ENCODE measurements around the gene ATP6V1F. TPM values are rescaled to one million over a fixed set of nuclear protein-coding genes. Genes with fewer than 3 reads are reported as not detected.

ATP6V1F gene
- total RNA-seq, 1 experiment from 2014 or later, result 115 TPM

DNA sequence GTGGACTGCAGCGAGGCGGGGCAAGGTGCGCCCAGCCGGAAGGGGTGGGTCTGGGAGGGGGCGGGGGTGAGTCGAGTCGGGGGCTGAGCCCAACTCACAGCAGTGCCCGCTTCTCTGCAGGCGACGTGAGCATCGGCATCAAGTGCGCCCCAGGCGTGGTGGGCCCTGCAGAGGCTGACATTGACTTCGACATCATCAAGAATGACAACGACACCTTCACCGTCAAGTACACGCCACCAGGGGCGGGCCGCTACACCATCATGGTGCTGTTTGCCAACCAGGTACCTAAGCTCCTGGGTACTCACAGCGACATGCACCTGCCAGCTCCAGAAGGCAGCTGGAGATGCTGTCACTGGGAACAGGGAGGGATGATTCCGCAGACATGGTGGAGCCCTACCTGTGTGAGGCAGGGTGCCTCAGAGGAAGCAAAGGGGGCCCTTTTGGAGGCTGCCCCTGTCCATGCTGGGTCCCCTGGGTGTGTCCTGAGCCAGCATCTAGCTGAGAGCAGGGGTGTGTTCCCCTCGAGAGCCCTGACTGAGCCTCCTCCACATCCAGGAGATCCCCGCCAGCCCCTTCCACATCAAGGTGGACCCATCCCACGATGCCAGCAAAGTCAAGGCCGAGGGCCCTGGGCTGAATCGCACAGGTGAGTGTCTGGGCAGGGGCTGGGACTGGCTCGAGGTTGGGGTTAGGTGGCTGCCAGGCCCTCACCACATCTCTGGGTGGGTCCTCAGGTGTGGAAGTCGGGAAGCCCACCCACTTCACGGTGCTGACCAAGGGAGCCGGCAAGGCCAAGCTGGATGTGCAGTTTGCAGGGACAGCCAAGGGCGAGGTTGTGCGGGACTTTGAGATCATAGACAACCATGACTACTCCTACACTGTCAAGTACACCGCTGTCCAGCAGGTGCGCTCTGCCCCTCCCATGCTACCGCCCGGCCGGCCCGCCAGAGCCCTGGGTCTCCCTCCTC, 19.7 kb upstream of the ATP6V1F start:
- H3T11ph ChIP-seq (ENCODE audit: low read length), result no peak overlapping the region
- no peak for DNase-seq
- no peaks in the 10 kb centered on the region for H3K23me2 ChIP-seq (ENCODE audit: insufficient read length, low read depth, low read length, poor library complexity, severe bottlenecking)
- H4K5ac ChIP-seq (ENCODE audit: insufficient read length, low read depth, low read length), result no peak overlapping the region
- H4K20me1 ChIP-seq (ENCODE audit: control insufficient read depth, insufficient read depth, insufficient read length), result no peaks in the 10 kb centered on the region
- H3K27ac ChIP-seq (ENCODE audit: insufficient read length, low read depth, low read length), result no peak overlapping the region
- no peaks in the 10 kb centered on the region for H3K79me1 ChIP-seq (ENCODE audit: insufficient read depth, low read depth, low read length, poor library complexity, severe bottlenecking)
- H3K79me2 ChIP-seq (ENCODE audit: insufficient read depth, low read length), result no peaks in the 10 kb centered on the region
- H3K4me1 ChIP-seq (ENCODE audit: insufficient read depth, low read length), result no peaks in the 10 kb centered on the region
- H3K23ac ChIP-seq (ENCODE audit: insufficient read length, low read depth, low read length), result no peak overlapping the region
- H2BK12ac ChIP-seq (ENCODE audit: insufficient read length, low read depth, low read length), result no peak overlapping the region
- no peak overlapping the region for H2BK15ac ChIP-seq (ENCODE audit: low read depth, low read length)
- no peak overlapping the region for H3K4me2 ChIP-seq (ENCODE audit: insufficient read depth, insufficient read length, low read length)
- H2BK20ac ChIP-seq (ENCODE audit: low read depth, low read length, poor library complexity, severe bottlenecking), result no peak overlapping the region
- H2AFZ ChIP-seq (ENCODE audit: low read length), result no peak overlapping the region
- no peak overlapping the region for H3K18ac ChIP-seq (ENCODE audit: insufficient read length, low read depth, low read length)
- H3K27me3 ChIP-seq (ENCODE audit: insufficient read depth, low read length), result no peaks in the 10 kb centered on the region
- TF ChIP-seq, protein P1, sequence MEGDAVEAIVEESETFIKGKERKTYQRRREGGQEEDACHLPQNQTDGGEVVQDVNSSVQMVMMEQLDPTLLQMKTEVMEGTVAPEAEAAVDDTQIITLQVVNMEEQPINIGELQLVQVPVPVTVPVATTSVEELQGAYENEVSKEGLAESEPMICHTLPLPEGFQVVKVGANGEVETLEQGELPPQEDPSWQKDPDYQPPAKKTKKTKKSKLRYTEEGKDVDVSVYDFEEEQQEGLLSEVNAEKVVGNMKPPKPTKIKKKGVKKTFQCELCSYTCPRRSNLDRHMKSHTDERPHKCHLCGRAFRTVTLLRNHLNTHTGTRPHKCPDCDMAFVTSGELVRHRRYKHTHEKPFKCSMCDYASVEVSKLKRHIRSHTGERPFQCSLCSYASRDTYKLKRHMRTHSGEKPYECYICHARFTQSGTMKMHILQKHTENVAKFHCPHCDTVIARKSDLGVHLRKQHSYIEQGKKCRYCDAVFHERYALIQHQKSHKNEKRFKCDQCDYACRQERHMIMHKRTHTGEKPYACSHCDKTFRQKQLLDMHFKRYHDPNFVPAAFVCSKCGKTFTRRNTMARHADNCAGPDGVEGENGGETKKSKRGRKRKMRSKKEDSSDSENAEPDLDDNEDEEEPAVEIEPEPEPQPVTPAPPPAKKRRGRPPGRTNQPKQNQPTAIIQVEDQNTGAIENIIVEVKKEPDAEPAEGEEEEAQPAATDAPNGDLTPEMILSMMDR (conservative IDR thresholded peaks at IDR 0.05), result no peak
- no peak overlapping the region for H3K14ac ChIP-seq (ENCODE audit: insufficient read depth, low read length)
- no peak overlapping the region for H3K9ac ChIP-seq (ENCODE audit: extremely low read depth, insufficient read length, low read length)
- H2BK120ac ChIP-seq (ENCODE audit: low read depth, low read length, poor library complexity, severe bottlenecking), result no peak overlapping the region
- no peak overlapping the region for H3K4ac ChIP-seq (ENCODE audit: low read depth, low read length)
- H3K4me1 Mint-ChIP-seq, result peaks cover 2 to 14% of the 10 kb centered on the region in 2 experiments
- no peak overlapping the region for H3K56ac ChIP-seq (ENCODE audit: insufficient read length, low read depth, low read length)
- no CpG with 5 or more reads among the region's 38 CpGs for WGBS (ENCODE audit: extremely low coverage, insufficient read length, low lambda C conversion rate)
- no peak overlapping the region for H3K27ac Mint-ChIP-seq
- H3K36me3 Mint-ChIP-seq (ENCODE audit: insufficient read depth in 1 of 3, low read depth in 3 of 3), result peaks cover 0 to 6% (median 0%) of the 10 kb centered on the region in 3 experiments; a peak in 2 of 7 replicates
- H4K8ac ChIP-seq (replicated peaks; ENCODE audit: insufficient read length, low read depth, low read length), result no peak overlapping the region
- no peaks in the 10 kb centered on the region for H3K9me3 ChIP-seq (ENCODE audit: control insufficient read depth, low read depth, low read length)
- no peak overlapping the region for H3K4me3 Mint-ChIP-seq
- H2AK5ac ChIP-seq (ENCODE audit: insufficient read length, low read length), result no peak overlapping the region
- no peak overlapping the region for H4K91ac ChIP-seq (ENCODE audit: insufficient read length, low read depth, low read length)
- H3K27me3 Mint-ChIP-seq (ENCODE audit: low read depth), result no peaks in the 10 kb centered on the region
- H3K9me3 Mint-ChIP-seq, result no peaks in the 10 kb centered on the region
- no peak overlapping the region for H2BK5ac ChIP-seq (ENCODE audit: insufficient read length, low read length)

All from H9 (cell line).